Measurements from ENCODE around the gene TNK2. TPM values are rescaled to one million over a fixed set of nuclear protein-coding genes. Genes with fewer than 3 reads are reported as not detected.

The TNK2 gene
- total and polyA plus RNA-seq, 2 of the 8 experiments (the other 6 are each of a cell fraction or from before 2014, with no cell fraction given) = 10.4 to 33.9 TPM

- no peak overlapping the region for H3K18ac ChIP-seq (ENCODE audit: extremely low read depth, low read length)
- H3K23ac ChIP-seq (ENCODE audit: insufficient read length) = no peak overlapping the region
- no peak overlapping the region for H3K4me3 ChIP-seq (ENCODE audit: extremely low read depth in 1 of 4, insufficient read depth in 2 of 4, low read depth in 3 of 4, low read length in 4 of 4)
- H2BK15ac ChIP-seq (ENCODE audit: low read length) = no peak overlapping the region
- H4K5ac ChIP-seq (ENCODE audit: insufficient read length, low read depth, low read length) = no peak overlapping the region
- H4K20me1 ChIP-seq (replicated peaks in 1 of 2; ENCODE audit: control insufficient read depth in 1 of 2, insufficient read depth in 2 of 2, low read length in 2 of 2) = no peaks in the 10 kb centered on the region
- H3K23me2 ChIP-seq (ENCODE audit: low read depth, low read length) = no peaks in the 10 kb centered on the region
- no peaks in the 10 kb centered on the region for H3K79me1 ChIP-seq (ENCODE audit: low read depth, low read length)
- WGBS, 2 experiments (ENCODE audit: extremely low coverage in 1 of 2, insufficient coverage in 1 of 2, insufficient read length in 1 of 2, insufficient replicate concordance in 2 of 2, low coverage in 1 of 2, low lambda C conversion rate in 2 of 2, missing lambda C conversion rate in 1 of 2) = 88% methylated on average over 14 of the region's 14 CpGs; no CpG with 5 or more reads in 1 of the 2 experiments
- H3K9me3 ChIP-seq (ENCODE audit: insufficient read depth in 2 of 2, low read depth in 1 of 2, low read length in 1 of 2) = no peaks in the 10 kb centered on the region
- DNase-seq (ENCODE audit: low read depth in 1 of 2, low spot score in 2 of 2) (no peak), FAIRE-seq (no peak)
- H3K56ac ChIP-seq (replicated peaks; ENCODE audit: insufficient read length, low read depth, low read length) = no peak overlapping the region
- H2AK5ac ChIP-seq (ENCODE audit: low read depth, low read length) = no peak overlapping the region
- H4K91ac ChIP-seq (replicated peaks; ENCODE audit: insufficient read length, low read length) = no peak overlapping the region
- no peak overlapping the region for H3K14ac ChIP-seq (ENCODE audit: insufficient read length)
- H3K4me1 ChIP-seq (replicated peaks in 1 of 4; ENCODE audit: control insufficient read depth in 3 of 4, insufficient read depth in 4 of 4, low read length in 3 of 4) = no peaks in the 10 kb centered on the region; a peak in 1 of 7 replicates
- no peak overlapping the region for H3K9ac ChIP-seq (replicated peaks in 1 of 4; ENCODE audit: extremely low read depth in 1 of 4, low read depth in 3 of 4, low read length in 3 of 4)
- no peak overlapping the region for H2BK120ac ChIP-seq (replicated peaks; ENCODE audit: low read depth, low read length)
- 0 out of 2 replicates have a peak overlapping the region, but pooled peaks have one; percentile 0 for H2AFZ ChIP-seq (ENCODE audit: low read length)
- ChIA-PET CTCF (ENCODE audit: partially characterized antibody) (interaction anchor here (0.9 to 16.5 kb wide), 8 partner anchors 9 to 99 kb away, joined by 3 to 499 read pairs (median 4); partner anchors contain the start of gene MUC4), POLR2A (ENCODE audit: partially characterized antibody) (no interaction called here)
- no peak overlapping the region for H2BK5ac ChIP-seq (ENCODE audit: low read depth, low read length)
- no peak overlapping the region for H3K4ac ChIP-seq (replicated peaks; ENCODE audit: insufficient read length, low read depth, low read length)
- no peak overlapping the region for H2BK12ac ChIP-seq (ENCODE audit: low read depth, low read length)
- H3K4me2 ChIP-seq (ENCODE audit: insufficient read depth in 1 of 2, low read depth in 2 of 2, low read length in 2 of 2) = no peak overlapping the region; a peak in 1 of 4 replicates
- H3K36me3 ChIP-seq (ENCODE audit: control insufficient read depth in 2 of 4, insufficient read depth in 4 of 4, low read length in 3 of 4) = no peaks in the 10 kb centered on the region
- H2BK20ac ChIP-seq (ENCODE audit: low read length) = no peak overlapping the region
- H4K8ac ChIP-seq (ENCODE audit: extremely low read depth, insufficient read depth, low read length) = no peak overlapping the region
- H3K27me3 ChIP-seq (replicated peaks in 1 of 4; ENCODE audit: control insufficient read depth in 3 of 4, extremely low read depth in 1 of 4, insufficient read depth in 3 of 4, low read length in 3 of 4) = no peaks in the 10 kb centered on the region
- no peaks in the 10 kb centered on the region for H3K79me2 ChIP-seq (ENCODE audit: control insufficient read depth in 1 of 2, insufficient read depth in 2 of 2, low read length in 2 of 2)
- no peak overlapping the region for H3K27ac ChIP-seq (ENCODE audit: low read depth, low read length)
- TF ChIP-seq BRCA1 (IDR thresholded peaks at IDR 0.05; ENCODE audit: low read depth, low read length) = no peak
- TF ChIP-seq KDM4A (IDR thresholded peaks at IDR 0.05; ENCODE audit: low read depth, low read length, severe bottlenecking) = no peak
- no peak for TF ChIP-seq TAF1 (IDR thresholded peaks at IDR 0.05; ENCODE audit: low read depth, low read length)
- TF ChIP-seq ATF2 (IDR thresholded peaks at IDR 0.05; ENCODE audit: low read length) = no peak
- TF ChIP-seq TAF7 (optimal IDR thresholded peaks at IDR 0.05; ENCODE audit: borderline replicate concordance, low read depth, low read length) = no peak
- TF ChIP-seq PHF8 (conservative IDR thresholded peaks at IDR 0.05; ENCODE audit: low read depth, low read length) = no peak
- TF ChIP-seq POLR2A (IDR thresholded peaks at IDR 0.05; ENCODE audit: control extremely low read depth in 1 of 2, low read depth in 2 of 2, low read length in 2 of 2) = no peak
- no peak for TF ChIP-seq ASH2L (IDR thresholded peaks at IDR 0.05; ENCODE audit: low read length)
- no peak for TF ChIP-seq CEBPB (IDR thresholded peaks at IDR 0.05; ENCODE audit: low read depth, low read length)
- TF ChIP-seq SRF (IDR thresholded peaks at IDR 0.05; ENCODE audit: low read depth, low read length) = no peak
- TF ChIP-seq SP1 (IDR thresholded peaks at IDR 0.05; ENCODE audit: low read depth, low read length) = no peak
- TF ChIP-seq SAP30 (IDR thresholded peaks at IDR 0.05; ENCODE audit: insufficient read depth, insufficient replicate concordance, low read length) = no peak
- no peak for TF ChIP-seq TBP (IDR thresholded peaks at IDR 0.05; ENCODE audit: low read depth, low read length)
- no peak for TF ChIP-seq SP2 (IDR thresholded peaks at IDR 0.05; ENCODE audit: low read length)
These were observed 54.4 kb downstream of the TNK2 start for GRCh38 chr3:195853996-195854395.
